Cortex of kidney (tissue), 1 donor: ENCODE data around the gene ZNF641.

Experiments
- DNase-seq: peaks from one replicate; lab custom pipeline; 2025; lab: John Stamatoyannopoulos, UW

Gene ZNF641

GRCh38 chr12:48350249-48351021 is at the start of gene ZNF641:
Gene ZNF641 (minus strand): TSS chr12:48350919. CDS start chr12:48348090, 2,829 bp downstream.
- no peak for DNase-seq

DNA sequence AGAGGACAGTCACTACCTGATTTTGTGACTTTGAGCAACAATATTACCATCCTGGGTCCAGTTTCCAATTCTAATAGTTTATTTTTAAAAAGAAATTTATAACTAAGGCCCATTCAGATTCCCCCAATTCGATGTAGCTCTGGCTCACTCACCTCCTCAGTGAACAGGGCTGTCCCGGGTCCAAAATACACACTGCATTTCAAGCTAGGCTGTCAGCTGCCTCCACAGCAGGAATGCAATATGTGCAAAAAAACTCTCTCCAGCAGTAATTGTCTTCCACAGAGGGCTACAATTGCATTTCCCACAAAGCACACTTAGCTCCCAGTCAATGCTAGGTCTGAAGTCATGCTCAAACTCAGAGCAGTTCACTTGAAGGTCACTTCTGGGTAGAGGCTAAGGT is 39.3 kb upstream of the ZNF641 start:
- DNase-seq = no peak

GRCh38 chr12:48389409-48389808 is 38.7 kb upstream of the ZNF641 start:
- DNase-seq = no peak

DNA sequence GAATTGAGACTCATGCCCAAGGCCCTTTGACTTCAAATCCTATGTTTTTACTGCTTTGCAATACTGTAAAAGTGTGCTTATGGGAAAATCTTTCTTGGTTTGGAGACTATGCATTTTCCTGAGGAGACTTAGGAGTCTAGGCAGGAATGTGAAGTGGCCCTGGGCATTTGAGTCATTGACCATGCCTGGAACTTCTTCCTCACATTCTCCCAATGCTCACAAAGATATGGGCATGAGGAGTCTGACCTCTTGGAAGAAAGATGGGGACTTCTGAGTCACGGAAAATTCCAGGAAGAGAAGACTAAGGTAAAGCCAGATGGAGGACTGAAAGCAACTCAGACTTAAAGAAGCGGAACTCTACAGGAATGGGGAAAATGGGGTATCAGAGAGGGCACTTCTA is 38.2 kb upstream of the ZNF641 start:
- DNase-seq = no peak

GRCh38 chr12:48388460-48388859 is 37.7 kb upstream of the ZNF641 start:
- DNase-seq = no peak

GRCh38 chr12:48380596-48380995 is 29.9 kb upstream of the ZNF641 start:
- DNase-seq = no peak

DNA sequence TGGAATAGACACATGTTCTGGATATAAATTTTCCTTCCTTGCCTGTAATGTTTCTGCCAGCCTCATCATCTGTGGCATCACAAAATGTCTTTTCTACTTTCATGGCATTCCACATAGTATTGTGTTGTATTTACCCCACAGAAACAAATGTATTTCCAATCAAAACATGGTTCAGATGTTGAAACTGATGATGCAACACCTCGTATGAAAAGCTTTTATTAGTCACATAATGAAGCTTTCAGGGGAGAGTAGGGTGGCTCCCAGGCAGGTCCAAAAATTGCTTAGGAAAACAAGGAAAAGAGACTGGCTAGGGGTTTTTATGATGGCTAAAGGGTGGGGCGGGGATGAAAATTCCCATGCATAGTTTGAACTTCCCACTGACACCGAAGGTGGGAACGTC is 29.1 kb upstream of the ZNF641 start:
- DNase-seq = no peak

DNA sequence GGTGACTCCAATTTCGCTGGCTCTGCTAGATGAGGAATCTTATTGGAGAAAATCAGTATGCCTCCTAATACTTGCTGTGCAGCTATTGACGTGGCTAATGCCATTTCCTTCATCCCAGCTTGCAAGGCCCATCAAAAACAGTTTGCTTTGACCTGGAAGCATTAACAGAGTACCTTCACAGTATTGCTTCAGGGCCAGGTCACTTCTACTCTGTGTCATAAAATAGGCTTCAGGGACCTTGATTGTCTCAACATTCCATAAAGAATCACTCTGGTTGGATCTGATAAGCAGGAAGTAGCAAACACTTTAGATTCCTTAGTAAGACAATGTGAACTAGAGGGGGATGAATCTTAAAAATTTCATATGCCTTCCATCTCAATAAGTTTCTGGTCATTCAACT is 26.9 kb upstream of the ZNF641 start:
- no peak for DNase-seq

DNA sequence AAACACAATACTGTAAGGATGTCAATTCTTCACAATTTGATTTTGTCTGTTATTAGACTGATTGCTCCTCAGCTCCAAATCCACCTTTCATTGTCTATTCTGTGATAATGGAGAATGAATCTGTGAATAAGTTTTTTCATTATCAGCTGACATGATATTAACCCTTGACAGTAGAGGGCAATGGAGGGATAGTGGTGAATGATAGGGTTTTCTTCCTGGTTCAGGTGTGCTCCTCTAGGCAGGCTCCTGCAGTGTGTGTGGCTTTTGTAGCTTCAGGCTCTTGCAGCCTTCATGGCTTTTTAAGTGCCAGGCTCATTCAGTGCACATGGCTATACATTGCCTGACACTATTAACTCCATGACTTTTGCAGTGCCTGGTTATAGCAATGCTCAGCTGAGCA is 23.4 kb upstream of the ZNF641 start:
- DNase-seq = no peak

DNA sequence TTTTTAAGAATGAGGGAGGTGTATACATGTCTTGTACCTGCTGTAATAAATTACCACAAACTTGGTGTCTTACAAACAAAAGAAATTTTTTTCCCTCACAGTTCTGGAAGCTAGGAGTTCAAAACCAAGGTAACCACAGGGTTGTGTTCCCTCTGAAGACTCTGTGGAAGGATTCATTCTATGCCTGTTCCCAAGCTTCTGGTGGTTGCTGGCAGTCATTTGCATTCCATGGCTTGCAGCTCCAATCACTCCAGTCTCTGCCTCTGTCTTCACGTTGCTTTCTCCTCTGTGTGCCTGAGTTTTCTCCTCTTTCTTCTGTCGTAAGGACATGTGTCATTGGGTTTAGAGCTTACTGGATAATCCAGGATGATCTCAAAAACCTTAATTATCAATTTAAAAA is 15.4 kb upstream of the ZNF641 start:
- DNase-seq = no peak

DNA sequence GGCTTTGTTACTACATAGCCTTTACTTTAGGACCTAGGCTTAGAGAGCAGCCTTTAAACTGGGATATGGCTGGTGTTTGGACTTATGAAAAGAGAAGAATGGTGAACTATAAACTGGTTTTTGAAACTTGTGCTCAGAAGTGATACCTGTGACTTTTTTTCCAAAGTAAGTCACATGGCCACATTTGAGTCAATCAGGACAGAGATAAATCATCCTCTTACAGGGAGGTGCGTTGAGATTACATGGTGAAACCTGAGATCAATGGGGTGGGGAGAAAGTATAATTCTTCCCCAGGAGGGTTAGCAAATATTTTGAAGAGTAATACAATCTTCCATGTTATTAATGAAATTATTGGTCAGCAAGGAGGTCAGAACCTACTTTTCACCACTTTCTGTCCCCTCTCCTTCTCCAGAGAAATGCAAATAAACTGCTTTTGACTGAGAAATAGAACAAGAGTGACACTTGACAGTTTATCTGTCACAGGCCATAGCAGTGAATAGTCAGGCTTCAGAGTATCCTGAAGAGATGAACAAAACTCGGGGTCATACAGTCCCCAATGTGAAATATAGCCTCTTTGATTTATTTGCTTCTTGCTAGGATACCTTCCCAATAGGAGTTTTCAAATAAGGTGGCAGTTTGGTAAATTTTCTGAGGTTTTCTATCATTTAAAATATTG is 11.1 kb upstream of the ZNF641 start:
- no peak for DNase-seq

DNA sequence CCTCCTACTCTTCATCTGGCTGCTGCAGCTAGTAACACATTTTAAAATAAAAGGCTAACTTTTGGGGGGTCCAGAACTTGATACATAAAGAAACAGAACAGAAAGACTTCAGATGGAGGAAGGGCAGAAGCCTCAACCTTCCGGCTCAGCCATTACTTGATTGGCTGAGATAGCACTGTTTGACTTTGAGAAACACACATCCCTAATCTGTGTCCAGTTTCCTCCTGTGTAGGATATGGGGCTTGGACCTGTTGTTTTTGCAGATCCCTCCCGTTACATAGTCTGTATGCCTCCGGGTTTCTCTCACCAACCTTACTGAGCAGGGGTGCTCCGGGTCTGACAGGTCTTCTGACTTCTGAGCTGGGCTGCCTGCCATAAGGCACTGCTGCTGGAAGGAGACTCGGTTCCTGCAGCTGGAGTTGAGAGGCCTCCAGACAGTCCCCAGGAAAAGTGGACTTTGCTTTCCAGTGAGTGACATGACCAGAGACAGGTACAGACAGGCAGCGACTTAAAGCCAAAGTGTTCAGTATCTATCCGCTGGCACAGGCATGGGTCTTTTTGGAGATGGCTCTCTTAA is 8.3 kb upstream of the ZNF641 start:
- no peak for DNase-seq

DNA sequence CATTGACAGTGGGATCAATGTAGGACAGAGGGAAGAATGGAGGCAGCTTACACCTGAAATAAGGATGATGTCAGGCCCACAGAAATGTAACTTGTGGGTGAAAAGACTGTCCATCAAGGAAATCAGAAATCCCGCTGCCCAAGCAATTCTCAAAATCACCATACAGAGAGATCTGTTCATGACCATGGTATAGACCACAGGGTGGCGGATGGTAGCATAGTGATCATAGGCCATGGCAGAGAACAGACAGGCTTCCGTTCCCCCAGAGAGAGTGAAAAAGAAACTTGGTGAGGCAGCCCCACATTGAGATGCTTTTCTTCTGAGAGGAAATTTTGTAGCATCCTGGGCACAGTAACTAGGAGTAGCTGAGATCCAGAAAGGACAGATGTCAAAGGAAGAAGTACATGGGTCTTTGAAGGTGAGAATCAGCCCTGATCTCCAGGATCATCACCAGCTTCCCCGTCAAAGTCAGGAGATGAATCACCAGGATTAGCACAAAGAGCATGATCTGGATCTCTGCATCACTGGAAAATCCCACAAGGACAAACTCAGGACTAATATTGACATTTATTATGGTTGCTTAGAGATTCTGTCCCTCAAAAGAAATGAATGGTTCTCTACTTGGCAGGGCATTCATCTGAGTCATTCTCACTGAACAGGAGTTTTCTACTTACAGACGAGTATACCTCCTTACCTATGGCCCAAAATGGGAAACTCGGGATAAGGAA is 5.5 kb upstream of the ZNF641 start:
- DNase-seq = no peak

DNA sequence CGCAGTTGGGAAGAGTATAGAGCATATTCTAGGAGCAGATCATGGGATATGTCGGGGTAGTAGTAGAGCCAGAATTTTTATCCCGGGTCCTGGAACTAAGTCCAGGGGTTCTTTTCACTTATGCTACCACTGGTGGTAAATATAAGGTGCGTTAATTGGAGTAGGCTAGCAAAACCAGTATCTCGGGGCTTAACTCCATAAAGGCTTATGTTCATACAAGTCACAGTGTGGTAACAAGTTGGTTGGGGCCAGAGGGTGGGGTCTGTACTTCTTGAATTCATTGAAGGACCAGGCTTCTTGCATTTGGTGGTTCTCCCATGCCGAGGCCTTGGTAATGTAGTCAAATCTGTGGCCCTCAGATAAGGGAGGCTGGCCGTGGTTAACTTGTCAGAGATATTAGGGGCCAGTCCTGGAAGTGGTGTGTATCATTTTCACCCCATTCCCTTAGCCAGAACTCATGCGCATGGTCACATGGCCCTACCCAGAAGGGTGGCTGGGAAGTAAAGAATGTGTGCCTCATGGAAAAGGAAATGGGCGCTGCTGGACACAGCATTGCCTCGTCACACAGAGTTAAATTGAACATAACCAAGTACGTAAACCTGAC is 1.5 kb upstream of the ZNF641 start:
- DNase-seq = no peak

- no peak for DNase-seq
Observed at GRCh38 chr12:48351022-48351708, 446 bp upstream of the ZNF641 start.

DNA sequence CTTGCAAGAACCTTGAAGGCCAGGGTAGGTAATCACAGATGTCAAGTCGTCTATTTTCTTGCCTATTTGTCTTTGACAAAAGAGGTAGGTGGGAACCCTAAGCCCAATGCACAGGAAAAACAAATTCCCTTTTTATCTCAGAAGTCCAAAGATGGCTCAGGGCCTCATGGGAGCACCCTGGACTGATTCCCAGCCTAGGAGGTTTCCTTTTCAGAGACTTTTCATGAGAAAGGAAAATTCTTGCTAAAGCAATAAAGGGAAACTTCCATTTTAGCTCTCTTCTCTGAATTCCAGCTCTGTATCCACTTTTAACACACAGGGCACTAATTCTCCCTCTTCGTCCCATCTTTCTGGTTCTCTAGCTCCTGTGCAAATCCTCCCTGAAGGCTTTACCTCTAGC is 1.2 kb downstream of the ZNF641 start:
- no peak for DNase-seq

DNA sequence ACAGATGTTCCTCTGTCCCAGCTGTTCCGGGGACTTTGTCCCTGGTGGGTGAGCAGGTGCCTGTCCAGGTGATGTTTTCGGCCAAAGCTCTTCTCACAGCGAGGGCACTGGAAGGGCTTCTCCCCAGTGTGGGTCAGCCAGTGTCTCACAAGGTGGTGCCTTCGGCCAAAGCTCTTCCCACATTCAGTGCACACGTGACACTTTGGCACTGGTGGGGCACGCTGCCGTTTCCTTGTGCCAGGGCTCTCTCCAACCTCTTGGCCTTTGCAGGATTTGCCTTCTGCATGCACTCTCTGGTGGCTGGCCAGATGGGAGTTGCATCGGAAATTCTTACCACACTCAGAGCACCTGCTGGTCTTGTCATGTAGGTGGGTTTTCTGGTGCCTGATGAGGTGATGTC is 7.7 kb downstream of the ZNF641 start:
- no peak for DNase-seq

- DNase-seq = no peak
Observed at GRCh38 chr12:48340943-48341342, 9.8 kb downstream of the ZNF641 start.

DNA sequence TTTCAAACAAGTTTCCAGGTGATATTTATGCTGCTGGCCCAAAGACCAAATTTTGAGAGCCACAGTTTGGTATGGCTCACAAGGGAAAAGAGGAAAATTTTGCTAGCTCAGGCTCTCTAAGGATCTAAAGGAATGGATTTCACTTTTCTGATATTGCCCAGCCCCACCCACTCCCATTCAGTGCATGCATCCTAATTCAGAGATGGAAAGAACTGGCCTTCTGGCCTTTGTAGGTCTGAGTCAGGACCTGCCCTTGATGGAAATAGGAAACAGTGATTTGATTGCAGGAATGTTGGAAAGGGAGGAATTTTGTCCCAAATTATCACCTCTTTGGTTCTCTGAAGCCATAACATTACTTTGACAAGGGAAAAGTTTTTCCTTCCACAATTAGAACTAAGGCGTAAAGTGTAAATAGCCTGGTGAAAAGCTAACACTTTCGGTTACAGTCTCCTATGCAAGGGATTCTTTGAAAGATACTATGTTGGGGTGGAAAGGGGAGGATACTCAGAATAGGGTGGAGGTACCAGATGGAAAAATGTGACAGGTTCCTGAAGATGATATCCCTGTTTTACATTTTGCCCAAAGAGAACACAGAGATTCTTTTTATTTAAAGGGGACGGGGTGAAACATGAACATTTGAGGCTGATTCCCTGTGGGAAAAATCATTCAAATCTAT is 11.1 kb downstream of the ZNF641 start:
- no peak for DNase-seq

DNA sequence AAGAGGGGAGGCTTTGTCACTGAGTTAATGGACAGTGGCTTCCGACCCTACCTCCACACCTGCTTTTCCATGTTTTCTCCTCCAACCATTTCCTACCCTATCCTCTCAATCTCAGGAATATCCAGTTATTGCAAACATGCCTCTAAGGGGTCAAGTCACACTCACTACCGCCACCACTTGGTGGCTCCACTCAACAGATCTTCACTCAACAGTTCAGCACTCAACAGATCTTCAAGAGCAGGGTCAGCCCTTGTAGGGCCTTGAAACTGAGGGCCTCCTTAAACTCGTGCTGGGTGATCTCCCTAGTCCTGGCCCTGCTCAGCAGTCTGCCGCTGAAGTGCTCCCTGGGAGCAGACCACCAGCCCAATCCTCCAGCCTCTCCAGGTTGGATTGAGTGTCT is 14.2 kb downstream of the ZNF641 start:
- no peak for DNase-seq

GRCh38 chr12:48336061-48336460 is 14.7 kb downstream of the ZNF641 start:
- DNase-seq = no peak
